DOHH2 (cell line): ENCODE results near the gene FHOD1.

Experiments used
- EZH2phosphoT487 ChIP-seq: fragments of 200-600 bp; sonication (generic); IDR thresholded peaks from 2 replicates; pipeline ENCODE4 v1.6.1; 2017; ENCODE audit warnings: borderline replicate concordance, mild to moderate bottlenecking, antibody characterized with exemption, low read length, moderate library complexity, mixed read lengths
- TF ChIP-seq, protein P1 (sequence below): fragments of 200-600 bp; sonication (generic); IDR thresholded peaks from one replicate; pipeline ENCODE4 v1.5.1; 2014; ENCODE audit warnings: antibody characterized with exemption, mild to moderate bottlenecking, low read depth, low read length; ENCODE audit not compliant: poor library complexity, severe bottlenecking

DNA sequence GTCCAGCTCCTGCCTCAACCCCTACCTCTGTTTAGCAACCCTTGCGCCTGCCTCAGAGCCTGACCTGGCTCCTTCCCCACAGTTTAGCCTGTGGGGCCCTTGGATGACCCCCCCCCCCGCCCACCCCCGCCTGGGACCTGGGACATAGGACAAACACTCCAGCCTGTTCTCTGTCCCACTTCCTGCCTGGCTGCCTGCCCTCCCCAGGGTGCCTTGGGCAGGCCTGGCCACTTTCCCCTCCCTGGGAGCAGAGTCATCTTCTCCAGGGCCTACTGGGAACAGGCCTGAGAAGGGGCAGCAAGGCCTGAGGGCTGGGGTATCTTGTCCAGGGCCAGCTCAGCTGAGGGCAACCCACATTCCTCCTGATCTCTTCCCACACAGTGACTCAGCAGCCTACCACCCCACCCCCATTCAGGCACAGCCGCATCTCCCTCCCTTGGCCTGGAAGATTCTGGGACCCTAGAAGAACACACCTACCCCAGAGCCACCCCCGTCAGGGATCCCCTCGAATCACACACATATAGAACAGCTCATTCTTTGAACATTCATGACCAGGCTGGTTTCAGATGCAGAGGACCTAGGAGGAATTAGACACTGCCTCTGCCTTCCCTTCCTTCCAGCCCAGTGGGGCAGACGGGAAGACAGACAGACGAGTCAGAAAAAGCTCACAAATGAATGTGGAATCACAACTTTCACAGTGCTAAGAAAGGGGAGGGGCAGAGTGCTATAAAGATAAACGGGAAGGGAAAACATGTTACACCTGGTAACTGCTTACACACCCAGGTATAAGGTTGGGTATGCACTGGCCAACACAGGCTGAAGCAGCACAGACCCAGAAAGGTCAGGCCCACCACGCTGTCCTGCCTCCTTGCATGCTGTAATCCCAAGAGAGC lies 6.0 kb downstream of the FHOD1 start:
- TF ChIP-seq, protein P1, sequence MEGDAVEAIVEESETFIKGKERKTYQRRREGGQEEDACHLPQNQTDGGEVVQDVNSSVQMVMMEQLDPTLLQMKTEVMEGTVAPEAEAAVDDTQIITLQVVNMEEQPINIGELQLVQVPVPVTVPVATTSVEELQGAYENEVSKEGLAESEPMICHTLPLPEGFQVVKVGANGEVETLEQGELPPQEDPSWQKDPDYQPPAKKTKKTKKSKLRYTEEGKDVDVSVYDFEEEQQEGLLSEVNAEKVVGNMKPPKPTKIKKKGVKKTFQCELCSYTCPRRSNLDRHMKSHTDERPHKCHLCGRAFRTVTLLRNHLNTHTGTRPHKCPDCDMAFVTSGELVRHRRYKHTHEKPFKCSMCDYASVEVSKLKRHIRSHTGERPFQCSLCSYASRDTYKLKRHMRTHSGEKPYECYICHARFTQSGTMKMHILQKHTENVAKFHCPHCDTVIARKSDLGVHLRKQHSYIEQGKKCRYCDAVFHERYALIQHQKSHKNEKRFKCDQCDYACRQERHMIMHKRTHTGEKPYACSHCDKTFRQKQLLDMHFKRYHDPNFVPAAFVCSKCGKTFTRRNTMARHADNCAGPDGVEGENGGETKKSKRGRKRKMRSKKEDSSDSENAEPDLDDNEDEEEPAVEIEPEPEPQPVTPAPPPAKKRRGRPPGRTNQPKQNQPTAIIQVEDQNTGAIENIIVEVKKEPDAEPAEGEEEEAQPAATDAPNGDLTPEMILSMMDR, result no peak
- TF ChIP-seq EZH2phosphoT487, result no peak
